Activated naive CD8-positive, alpha-beta T cell treated with anti-CD3 and anti-CD28 coated beads, Interleukin-2, amount 50 U/mL, for 24 hours (primary cell): Measurements from ENCODE around the gene FANCE.
A peak's percentile ranks its signal among the peaks of the same experiment; 100 is the strongest.

Experiments used
- ATAC-seq: fragments of 150-1000 bp; cut with Tn5 transposase; one replicate; pipeline ENCODE4 v1.10.0; 2021
- DNase-seq: peaks from one replicate; pipeline ENCODE4 v3.0.0; 2021
- H3K27ac Mint-ChIP-seq: one replicate; pipeline ENCODE4 v1.8.0; 2021; ENCODE audit warnings: mild to moderate bottlenecking, mixed read lengths
- H3K27me3 Mint-ChIP-seq: one replicate; pipeline ENCODE4 v1.8.0; 2021; ENCODE audit warnings: mixed read lengths
- H3K36me3 Mint-ChIP-seq: one replicate; pipeline ENCODE4 v1.8.0; 2021; ENCODE audit warnings: low read depth, mixed read lengths
- H3K4me1 Mint-ChIP-seq: one replicate; pipeline ENCODE4 v1.8.0; 2021; ENCODE audit warnings: mixed read lengths
- H3K4me3 Mint-ChIP-seq: one replicate; pipeline ENCODE4 v1.8.0; 2021; ENCODE audit warnings: mild to moderate bottlenecking, moderate library complexity, mixed read lengths
- H3K9me3 Mint-ChIP-seq: one replicate; pipeline ENCODE4 v1.8.0; 2021; ENCODE audit warnings: mixed read lengths

FANCE gene

GRCh38 chr6:35442693-35443092 is 9.4 kb upstream of the FANCE start:
- H3K4me3 Mint-ChIP-seq = no peak overlapping the region
- DNase-seq (no peak), ATAC-seq (no peak)
- no peak overlapping the region for H3K27ac Mint-ChIP-seq
- no peaks in the 10 kb centered on the region for H3K36me3 Mint-ChIP-seq
- no peaks in the 10 kb centered on the region for H3K27me3 Mint-ChIP-seq
- H3K4me1 Mint-ChIP-seq = no peaks in the 10 kb centered on the region
- H3K9me3 Mint-ChIP-seq = no peaks in the 10 kb centered on the region

- Mint-ChIP-seq H3K4me3 (no peak overlapping the region), H3K27me3 (no peaks in the 10 kb centered on the region), H3K9me3 (no peaks in the 10 kb centered on the region), H3K36me3 (no peaks in the 10 kb centered on the region), H3K27ac (no peak overlapping the region), H3K4me1 (no peaks in the 10 kb centered on the region)
- DNase-seq = no peak
- ATAC-seq = no peak
Measured at GRCh38 chr6:35443341-35444030, 8.7 kb upstream of the FANCE start.

GRCh38 chr6:35445691-35446090 is 6.4 kb upstream of the FANCE start:
- no peaks in the 10 kb centered on the region for H3K27me3 Mint-ChIP-seq
- H3K4me1 Mint-ChIP-seq = peaks cover 2% of the 10 kb centered on the region
- no peak overlapping the region for H3K4me3 Mint-ChIP-seq
- ATAC-seq = no peak
- H3K36me3 Mint-ChIP-seq = no peaks in the 10 kb centered on the region
- H3K9me3 Mint-ChIP-seq = no peaks in the 10 kb centered on the region
- no peak overlapping the region for H3K27ac Mint-ChIP-seq
- no peak for DNase-seq

GRCh38 chr6:35448191-35448590 is 3.9 kb upstream of the FANCE start:
- H3K27me3 Mint-ChIP-seq = no peaks in the 10 kb centered on the region
- no peaks in the 10 kb centered on the region for H3K36me3 Mint-ChIP-seq
- H3K27ac Mint-ChIP-seq = no peak overlapping the region
- no peaks in the 10 kb centered on the region for H3K9me3 Mint-ChIP-seq
- ATAC-seq (no peak), DNase-seq (no peak)
- peaks cover 17% of the 10 kb centered on the region for H3K4me1 Mint-ChIP-seq
- H3K4me3 Mint-ChIP-seq = no peak overlapping the region

- no peak overlapping the region for H3K4me3 Mint-ChIP-seq
- no peaks in the 10 kb centered on the region for H3K9me3 Mint-ChIP-seq
- DNase-seq (peak; percentile 18), ATAC-seq (peak; percentile 80)
- no peaks in the 10 kb centered on the region for H3K27me3 Mint-ChIP-seq
- peaks cover 2% of the 10 kb centered on the region for H3K36me3 Mint-ChIP-seq
- H3K4me1 Mint-ChIP-seq = peaks cover 26% of the 10 kb centered on the region
- H3K27ac Mint-ChIP-seq = no peak overlapping the region
Measured at GRCh38 chr6:35449287-35449881, 2.8 kb upstream of the FANCE start.

- Mint-ChIP-seq H3K4me1 (peaks cover 30% of the 10 kb centered on the region), H3K27me3 (no peaks in the 10 kb centered on the region), H3K27ac (peak overlapping the region; percentile 68), H3K4me3 (peak overlapping the region; percentile 76), H3K9me3 (no peaks in the 10 kb centered on the region), H3K36me3 (peaks cover 15% of the 10 kb centered on the region)
- ATAC-seq (no peak), DNase-seq (no peak)
Measured at GRCh38 chr6:35451354-35452182, 570 bp upstream of the FANCE start.

- peaks cover 15% of the 10 kb centered on the region for H3K36me3 Mint-ChIP-seq
- H3K27ac Mint-ChIP-seq = peak overlapping the region; percentile 82
- DNase-seq = no peak
- H3K4me3 Mint-ChIP-seq = peak overlapping the region; percentile 86
- no peaks in the 10 kb centered on the region for H3K9me3 Mint-ChIP-seq
- peaks cover 30% of the 10 kb centered on the region for H3K4me1 Mint-ChIP-seq
- no peak for ATAC-seq
- H3K27me3 Mint-ChIP-seq = no peaks in the 10 kb centered on the region
Measured at GRCh38 chr6:35453236-35453635, 1.1 kb downstream of the FANCE start.

GRCh38 chr6:35454391-35455110 is 2.4 kb downstream of the FANCE start:
- ATAC-seq (no peak), DNase-seq (no peak)
- H3K4me3 Mint-ChIP-seq = peak overlapping the region; percentile 86
- no peaks in the 10 kb centered on the region for H3K27me3 Mint-ChIP-seq
- H3K27ac Mint-ChIP-seq = no peak overlapping the region
- peaks cover 29% of the 10 kb centered on the region for H3K4me1 Mint-ChIP-seq
- peaks cover 21% of the 10 kb centered on the region for H3K36me3 Mint-ChIP-seq
- H3K9me3 Mint-ChIP-seq = no peaks in the 10 kb centered on the region

GRCh38 chr6:35457907-35458306 is 5.8 kb downstream of the FANCE start:
- H3K4me3 Mint-ChIP-seq = no peak overlapping the region

GRCh38 chr6:35461270-35461669 is 9.1 kb downstream of the FANCE start:
- Mint-ChIP-seq H3K27me3 (no peaks in the 10 kb centered on the region), H3K4me3 (no peak overlapping the region), H3K9me3 (no peaks in the 10 kb centered on the region), H3K4me1 (no peaks in the 10 kb centered on the region), H3K36me3 (peaks cover 28% of the 10 kb centered on the region), H3K27ac (no peak overlapping the region)
- no peak for DNase-seq
- no peak for ATAC-seq

More at GRCh38 chr6:35457907-35458306, 5.8 kb downstream of the FANCE start:
- Mint-ChIP-seq H3K4me1 (peaks cover 17% of the 10 kb centered on the region), H3K27me3 (no peaks in the 10 kb centered on the region), H3K36me3 (peaks cover 30% of the 10 kb centered on the region), H3K27ac (no peak overlapping the region), H3K9me3 (no peaks in the 10 kb centered on the region)
- no peak for DNase-seq
- no peak for ATAC-seq

GRCh38 chr6:35463292-35463691 is 11.2 kb downstream of the FANCE start:
- DNase-seq (no peak), ATAC-seq (no peak)
- peaks cover 11% of the 10 kb centered on the region for H3K4me1 Mint-ChIP-seq
- H3K9me3 Mint-ChIP-seq = no peaks in the 10 kb centered on the region
- no peak overlapping the region for H3K27ac Mint-ChIP-seq
- no peaks in the 10 kb centered on the region for H3K27me3 Mint-ChIP-seq
- H3K36me3 Mint-ChIP-seq = peaks cover 42% of the 10 kb centered on the region
- no peak overlapping the region for H3K4me3 Mint-ChIP-seq

- H3K4me3 Mint-ChIP-seq = no peak overlapping the region
- no peaks in the 10 kb centered on the region for H3K27me3 Mint-ChIP-seq
- no peak for ATAC-seq
- H3K27ac Mint-ChIP-seq = no peak overlapping the region
- no peaks in the 10 kb centered on the region for H3K9me3 Mint-ChIP-seq
- no peak for DNase-seq
- H3K36me3 Mint-ChIP-seq = peaks cover 60% of the 10 kb centered on the region
- H3K4me1 Mint-ChIP-seq = peaks cover 24% of the 10 kb centered on the region
Measured at GRCh38 chr6:35465646-35466045, 13.5 kb downstream of the FANCE start.

GRCh38 chr6:35468181-35468979 is 16.2 kb downstream of the FANCE start, which contains the start of gene RPL10A:
TSS of gene RPL10A (plus strand) at chr6:35468401. CDS start at chr6:35468435, 34 bp downstream.
- Mint-ChIP-seq H3K4me1 (peaks cover 43% of the 10 kb centered on the region), H3K36me3 (peaks cover 69% of the 10 kb centered on the region), H3K27ac (peak within 1 kb of the TSS; percentile 99), H3K27me3 (no peaks in the 10 kb centered on the region), H3K4me3 (peak within 1 kb of the TSS; percentile 99), H3K9me3 (no peaks in the 10 kb centered on the region)
- DNase-seq = peak; percentile 97
- peak; percentile 88 for ATAC-seq
